GM19238 (cell line): ENCODE data around the gene GARNL3.
A peak's percentile ranks its signal among the peaks of the same experiment; 100 is the strongest.

ENCODE experiments used
- DNase-seq: peaks from one replicate; pipeline ENCODE4 v3.0.0; 2011; ENCODE audit warnings: low spot score; ENCODE audit not compliant: insufficient read length

The GARNL3 gene

DNA sequence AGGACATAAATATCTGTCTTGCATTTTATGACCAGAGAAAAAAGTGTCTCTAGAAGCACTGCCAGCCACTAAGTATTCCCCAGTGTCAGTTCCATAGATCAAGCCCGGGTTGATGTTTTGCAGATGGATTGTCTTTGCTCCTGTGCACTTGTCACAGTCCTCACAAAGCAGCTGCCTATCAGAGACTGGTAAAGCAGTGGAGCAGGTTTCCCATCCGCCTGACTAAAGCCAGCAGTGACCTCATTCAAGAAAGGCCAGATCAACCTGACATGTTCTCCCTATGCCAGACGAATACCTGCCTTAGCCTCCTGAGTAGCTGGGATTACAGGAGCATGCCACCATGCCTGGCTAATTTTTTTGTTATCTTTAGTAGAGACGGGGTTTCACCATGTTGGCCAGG lies 26.8 kb upstream of the GARNL3 start:
- DNase-seq: no peak

DNA sequence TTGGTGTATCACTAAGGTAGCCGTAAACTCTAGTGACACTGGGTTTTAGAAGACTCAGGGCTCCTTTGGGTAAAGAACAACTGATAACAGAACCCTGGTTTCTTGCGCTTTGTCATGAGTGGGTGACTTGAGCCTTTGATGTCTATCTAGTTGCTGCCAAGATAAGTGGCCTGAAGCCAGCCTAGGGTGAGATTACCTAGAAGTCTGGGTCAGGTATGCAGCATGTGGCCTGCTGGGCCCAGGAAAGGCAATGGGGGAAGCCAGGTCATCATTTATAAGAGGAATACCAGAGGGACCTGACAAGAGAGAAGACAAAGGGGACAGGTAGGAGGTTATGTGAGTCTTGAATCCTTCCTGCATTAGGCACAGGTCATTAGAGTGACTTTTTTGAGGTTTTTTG lies 23.2 kb upstream of the GARNL3 start:
- no peak for DNase-seq

DNA sequence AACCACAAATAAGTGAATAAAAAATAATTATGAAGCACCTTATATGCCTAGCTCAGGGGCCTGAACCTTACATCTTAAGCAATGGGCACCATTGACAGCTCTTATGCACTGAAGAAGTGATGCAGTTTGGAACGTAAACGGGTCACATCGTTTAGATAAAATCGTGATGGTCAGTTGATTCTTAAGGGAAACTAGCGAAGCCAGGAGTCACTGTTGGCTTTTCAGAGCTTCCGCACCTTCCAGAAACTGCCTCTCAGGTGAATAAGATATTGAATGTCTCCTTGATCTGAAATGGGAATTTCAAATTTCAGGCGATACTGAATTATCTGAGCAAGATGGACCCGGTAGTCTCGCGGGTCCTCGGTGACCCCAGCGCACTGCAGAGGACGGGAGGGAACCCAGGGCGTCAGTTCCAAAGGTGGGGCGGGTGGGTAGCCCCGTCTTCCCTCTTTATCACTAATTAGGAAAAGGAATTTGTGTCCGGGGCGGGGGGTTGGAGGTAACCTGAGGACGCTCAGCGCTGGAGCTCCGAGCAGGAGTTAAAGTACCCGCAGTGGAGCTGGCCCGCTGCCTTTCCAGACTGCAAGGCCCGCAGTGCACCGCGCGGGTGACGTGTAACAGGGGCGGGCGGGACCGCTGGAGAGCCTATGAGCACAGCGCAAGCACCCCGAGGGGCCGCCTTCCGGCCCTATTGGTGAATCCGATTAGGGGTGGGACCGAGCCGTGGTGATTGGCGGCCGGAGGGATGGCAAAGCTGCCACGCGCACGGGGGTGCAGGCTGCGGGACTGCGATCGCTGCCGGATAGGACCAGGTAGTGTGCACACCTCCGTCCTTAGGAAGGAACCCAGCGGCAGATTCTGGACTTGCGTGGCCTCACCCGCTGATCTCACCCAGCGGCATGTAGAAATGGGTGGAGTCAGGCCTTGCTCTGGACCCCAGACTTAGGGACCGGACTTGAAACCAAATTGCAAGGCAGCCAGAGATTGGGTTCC lies 19.7 kb upstream of the GARNL3 start:
- peak; percentile 94 for DNase-seq

DNA sequence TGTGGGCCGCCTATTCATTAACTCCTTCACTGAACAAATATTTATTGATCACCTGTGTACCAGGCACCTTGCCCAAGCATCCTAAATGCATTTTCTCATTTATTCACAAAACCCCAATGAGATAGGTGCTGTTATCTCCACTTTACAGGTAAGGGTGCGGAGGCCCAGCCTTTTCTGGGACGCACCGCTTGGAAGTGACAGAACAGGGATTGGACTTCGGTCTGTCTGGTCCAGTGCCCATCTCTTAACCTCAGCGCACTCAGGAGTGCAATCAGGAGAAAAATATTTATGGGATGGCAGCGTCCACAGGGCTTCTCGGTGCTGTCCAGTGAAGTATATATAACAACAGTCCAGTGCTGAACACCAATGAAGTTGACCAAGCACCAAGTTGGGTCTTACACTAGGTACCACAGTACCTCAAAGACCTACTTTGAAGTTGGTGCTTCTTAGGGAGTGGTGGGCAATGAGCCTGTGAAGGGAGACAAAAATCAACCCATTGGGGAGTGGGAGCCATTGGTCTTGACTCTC lies 18.9 kb upstream of the GARNL3 start:
- DNase-seq: no peak

DNA sequence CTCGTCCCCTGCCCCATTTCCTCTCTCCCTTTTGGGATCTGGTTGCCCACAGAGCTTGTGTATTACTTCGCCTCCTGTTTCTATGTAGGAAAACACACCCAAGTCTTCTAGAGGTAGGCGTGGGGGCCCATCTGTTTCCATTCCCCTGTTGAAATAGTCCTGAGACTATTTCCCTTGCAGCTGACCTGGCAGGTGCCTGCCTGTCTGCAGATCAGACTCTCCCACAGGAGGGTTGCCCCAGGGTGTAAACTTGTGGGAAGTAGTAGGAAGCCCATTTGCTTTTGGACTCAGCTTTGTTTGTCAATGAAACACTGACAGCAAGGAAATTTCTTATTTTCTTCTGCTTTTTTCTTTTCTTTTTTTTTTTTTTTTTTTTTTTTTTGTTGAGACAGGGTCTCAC lies 16.3 kb upstream of the GARNL3 start:
- no peak for DNase-seq

DNA sequence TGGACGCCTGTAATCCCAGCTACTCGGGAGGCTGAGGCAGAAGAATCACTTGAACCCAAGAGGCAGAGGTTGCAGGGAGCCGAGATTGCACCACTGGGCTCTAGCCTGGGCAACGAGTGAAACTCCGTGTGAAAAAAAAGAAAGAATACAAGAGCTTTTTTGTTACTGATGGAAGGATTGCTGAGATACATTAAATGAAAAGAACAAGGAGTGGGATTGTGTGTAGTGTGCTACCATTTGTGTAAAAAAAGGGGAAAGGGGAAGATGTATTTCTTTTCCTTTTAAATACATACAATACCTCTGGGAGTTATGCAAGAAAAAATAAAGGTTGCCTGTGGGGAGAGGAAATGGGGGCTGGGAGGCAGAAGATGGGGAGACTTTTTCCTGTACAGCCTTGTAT lies 14.7 kb upstream of the GARNL3 start:
- DNase-seq: no peak

DNA sequence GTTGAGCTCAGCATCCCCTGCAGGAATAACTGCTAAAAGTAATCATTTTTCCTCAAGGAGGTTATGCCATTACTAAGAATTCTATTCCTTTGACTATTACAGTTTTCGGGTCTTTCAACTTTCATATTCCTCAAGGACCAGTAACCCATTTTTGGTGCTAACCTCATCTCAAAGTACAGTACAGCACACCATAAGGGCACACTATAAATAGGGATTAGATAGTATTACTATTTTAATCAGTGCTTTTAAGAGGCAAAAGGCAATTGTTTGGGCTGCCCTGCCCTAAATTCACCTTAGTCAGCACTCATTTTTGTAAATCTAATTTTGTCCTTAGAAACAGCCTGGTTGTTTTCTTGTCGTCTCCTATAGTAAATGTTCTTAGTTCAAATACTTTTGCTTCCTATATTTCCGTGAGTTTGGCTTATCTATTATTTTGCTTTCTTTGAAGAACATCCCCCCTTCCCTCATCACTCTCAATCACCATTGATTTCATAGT lies 13.6 kb upstream of the GARNL3 start:
- no peak for DNase-seq

DNA sequence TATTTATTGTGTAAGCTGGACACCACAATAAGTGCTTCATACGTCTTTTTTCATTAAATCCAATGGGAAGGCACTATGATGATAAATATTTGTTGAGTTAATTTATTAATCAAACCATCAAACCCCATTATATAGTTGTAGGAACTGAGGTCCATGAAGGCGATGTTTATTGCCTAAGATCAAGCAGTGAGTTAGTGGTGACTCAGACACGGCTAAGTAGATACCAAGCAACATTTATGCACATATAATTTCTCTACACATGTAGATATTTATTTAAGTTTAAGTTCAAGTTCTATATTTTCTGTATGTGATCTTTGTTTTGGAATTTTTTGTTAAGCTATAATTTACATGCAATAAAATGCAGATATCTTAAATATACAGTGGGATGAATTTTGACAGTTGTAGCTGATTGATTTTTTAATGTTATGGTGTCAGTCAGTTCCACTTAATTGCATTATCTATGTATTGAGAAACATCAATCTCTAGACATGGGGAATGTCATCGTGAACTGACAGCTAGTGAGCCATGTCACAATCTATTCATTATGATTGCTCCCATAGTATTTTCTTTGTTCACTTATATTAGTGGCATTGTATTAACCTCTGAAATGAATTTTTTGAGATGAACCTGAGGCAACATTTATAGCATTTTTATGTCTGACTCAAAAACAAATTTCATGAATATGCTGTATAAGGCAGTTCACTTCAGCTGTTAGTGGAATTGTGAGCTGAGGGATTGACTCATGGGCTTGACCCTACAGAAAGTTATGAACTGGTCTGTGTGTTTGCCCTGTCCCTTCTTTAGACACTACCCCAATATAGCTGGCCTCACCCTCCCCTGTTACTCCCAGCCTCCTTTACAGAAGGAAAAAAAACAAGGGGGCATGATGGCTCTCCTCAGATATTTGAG lies 11.9 kb upstream of the GARNL3 start:
- DNase-seq: no peak

DNA sequence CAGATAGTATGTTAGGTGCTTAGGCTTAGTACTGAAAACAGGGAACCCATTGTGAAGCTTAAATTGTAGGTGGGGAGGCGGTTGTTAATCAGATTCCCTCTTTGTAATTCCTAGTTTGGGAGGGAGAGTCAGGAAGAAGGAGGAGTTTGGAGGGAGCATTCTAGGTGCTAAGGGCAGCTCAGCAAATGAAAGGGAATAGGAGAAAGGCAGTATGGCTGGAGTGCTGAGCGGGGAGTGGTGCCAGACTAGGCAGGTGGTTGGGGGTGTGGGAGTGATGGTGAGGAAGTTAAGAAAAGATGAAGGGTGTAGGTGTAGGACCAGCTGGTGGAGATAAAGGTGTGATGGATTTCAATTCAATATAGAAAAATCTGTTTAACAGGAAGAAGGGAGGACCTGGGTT lies 11.1 kb upstream of the GARNL3 start:
- no peak for DNase-seq

DNA sequence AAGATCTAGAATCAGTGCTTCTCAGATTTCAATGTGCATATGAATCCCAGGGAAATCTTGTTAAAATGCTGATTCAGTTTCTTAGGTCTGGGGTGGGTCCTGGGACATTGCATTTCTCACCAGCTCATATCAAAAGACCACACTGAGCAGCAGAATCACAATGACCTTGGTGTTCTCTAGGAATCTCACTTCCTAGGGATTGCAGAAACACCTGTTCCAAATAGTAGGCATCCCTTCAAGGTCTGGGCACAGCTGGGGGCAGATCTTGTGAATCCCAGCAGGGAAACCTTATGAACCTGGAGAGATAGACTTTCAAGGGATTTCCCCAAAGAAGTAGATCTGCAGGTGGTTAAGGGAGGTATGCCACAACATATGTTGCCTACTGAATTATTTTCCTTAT lies 8.9 kb upstream of the GARNL3 start:
- no peak for DNase-seq

DNA sequence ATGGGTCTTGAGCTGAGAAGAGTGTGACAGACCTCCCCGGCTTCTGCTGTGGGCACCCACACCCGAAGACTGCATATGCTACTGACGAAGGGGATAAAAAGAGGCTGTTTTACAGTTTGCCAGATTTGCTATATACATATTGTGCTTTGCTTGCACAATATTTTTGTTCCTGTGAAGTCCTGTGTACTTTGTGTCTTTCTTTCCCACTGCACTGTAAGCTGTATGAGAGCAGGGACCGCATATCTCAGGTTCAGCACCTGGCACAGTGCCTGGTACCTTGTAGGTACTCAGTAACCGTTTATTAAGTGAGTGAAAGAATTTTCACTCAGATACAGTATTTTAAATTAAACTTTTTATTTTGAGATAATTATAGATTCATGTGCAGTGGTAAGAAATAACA lies 8.2 kb upstream of the GARNL3 start:
- DNase-seq: no peak

DNA sequence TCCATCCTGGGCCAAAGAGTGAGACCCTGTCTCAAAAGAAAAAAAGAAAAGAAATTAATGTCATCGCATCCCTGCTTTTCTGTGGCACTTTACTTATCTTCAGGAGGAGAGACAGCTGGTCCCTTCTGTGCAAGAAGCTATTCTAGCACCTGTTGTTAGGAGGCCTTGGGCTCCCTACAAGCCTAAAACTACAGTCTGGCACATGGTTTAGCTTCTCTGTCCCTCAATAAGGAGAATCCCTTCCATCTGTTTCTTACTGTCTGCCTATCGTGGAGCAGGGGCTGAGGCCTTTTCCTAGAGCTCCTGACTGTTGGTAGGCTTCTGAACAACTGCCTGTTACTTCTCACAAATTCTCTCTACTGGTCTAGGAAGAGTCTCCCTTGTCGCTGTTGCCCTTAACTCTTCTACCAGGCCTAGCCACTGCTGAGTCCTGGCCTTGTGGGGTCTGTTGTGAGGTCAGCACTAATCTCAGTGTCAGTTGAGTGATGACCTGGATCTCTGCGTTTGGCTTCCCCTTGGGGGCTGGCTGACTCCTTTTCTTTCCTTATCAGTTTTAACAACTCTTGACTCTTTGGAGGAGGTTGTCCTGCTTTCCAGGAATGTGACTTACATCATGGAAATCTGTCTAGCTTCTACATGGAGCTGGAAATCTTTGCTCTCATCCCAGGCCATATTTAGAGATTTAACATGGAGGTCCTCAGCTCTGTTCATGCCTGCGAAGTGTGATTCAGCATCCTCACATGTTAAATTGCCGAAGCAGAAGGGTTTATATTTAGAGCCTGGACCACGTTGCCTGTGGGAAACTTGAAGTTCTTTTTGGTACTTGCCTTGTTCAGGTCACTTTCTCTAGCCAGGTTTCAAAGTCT lies 5.7 kb upstream of the GARNL3 start:
- no peak for DNase-seq

DNA sequence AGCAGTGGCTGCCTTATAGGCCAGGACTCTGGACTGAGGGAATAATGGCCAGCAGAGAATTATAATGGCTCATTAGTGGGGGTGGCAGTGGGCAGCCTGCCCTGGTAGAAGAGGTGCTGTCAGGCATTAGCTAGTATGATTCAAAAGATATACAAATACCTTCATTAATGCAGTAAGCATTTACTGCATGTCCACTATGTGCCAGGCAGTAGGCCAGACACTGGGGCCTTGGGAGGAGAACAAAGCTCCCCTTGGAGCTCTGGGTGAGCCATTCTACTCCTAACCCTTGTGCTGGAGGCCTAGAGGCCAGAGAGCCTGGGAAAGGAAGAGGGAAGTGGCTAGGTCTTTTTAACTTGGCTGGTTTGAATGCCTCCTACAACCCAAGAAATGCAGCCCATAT lies 2.0 kb upstream of the GARNL3 start:
- DNase-seq: no peak

DNA sequence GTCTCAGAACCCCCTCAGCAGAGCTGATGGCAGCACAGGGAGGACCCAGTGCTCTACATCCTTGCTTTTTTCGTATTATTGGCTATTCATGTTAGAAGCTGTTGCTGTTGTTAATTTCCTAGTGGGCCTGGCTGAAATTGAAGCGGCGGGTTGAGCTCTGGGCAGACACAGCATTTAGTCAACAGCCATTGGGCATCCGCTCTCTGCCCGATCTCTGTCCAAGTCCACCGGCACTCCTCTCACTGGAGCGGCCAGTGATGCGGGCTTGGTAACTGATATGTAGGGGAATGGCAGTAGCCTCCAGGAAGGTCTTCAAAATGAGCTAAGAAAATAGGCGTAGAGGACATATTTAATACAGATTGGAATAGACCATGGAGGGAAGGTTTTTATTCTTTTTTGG lies 1.3 kb upstream of the GARNL3 start:
- no peak for DNase-seq

DNA sequence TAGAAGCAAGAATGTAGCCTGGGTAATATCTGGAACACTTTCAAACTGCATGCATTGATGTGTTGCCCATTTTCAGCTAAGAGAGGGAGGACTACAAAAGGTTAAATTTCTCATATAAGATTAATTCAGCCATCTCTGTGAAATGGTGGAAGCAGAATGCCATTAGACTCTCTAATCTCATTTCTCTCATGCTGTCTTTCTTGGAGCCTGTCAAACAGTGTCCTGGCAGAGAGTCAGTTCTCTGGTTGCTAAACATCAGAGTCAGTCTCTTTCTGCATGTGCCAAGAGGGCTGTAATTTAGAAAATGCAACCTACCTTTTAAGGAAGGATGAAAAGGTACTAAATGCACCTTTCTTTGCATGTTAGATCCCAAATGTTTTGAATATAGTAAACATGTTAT lies 910 bp upstream of the GARNL3 start:
- DNase-seq: no peak

DNA sequence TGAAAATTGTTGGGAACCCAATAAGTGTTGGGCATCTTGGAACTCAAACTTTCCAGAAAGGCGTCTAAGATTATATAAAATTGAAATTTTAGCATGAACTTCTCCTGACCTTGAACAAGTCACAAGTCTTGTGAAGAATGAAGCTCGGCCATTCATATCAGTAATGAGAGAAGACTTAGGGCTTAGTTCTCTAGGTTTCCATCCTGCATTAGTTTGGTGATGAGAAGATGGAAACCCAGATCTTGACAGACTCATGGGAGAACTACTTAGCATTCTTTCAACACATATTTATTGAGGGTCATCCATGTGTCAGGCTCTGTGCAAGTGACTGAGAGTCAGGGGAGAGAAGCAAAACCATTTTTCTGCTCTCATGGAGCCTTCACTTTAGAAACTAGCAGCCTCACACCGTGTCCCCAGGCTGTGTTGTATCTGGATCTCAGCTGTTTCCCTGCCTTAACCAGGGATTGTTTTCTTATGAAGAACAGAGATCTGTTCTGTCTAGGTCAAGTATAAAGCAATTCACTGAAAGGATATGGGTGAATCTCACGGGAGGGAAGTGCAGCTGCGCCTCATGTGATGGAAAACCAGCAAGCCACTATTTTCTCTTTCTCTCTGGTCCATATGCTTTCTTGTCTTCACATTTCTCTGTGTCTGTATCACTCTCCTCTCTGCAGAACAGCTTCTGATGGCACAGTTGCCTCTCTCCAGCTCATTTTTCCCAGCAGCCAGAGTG lies 3.4 kb downstream of the GARNL3 start:
- no peak for DNase-seq

DNA sequence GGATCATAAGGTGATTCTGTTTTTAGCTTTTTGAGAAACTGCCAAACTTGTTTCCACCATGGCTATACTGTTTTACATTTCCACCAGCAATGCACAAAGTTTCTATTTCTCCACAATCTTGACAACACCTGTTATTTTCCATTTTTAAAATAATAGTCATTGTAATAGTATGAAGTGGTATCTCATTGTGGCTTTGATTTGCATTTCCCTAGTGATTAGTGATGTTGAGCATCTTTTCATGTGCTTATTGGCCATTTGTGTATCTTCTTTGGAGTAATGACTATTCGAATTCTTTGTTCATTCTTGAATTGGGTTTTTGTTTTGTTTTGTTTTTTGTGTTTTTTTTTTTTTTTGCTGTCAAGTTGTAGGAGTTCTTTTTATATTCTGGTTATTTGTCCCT lies 4.9 kb downstream of the GARNL3 start:
- no peak for DNase-seq

DNA sequence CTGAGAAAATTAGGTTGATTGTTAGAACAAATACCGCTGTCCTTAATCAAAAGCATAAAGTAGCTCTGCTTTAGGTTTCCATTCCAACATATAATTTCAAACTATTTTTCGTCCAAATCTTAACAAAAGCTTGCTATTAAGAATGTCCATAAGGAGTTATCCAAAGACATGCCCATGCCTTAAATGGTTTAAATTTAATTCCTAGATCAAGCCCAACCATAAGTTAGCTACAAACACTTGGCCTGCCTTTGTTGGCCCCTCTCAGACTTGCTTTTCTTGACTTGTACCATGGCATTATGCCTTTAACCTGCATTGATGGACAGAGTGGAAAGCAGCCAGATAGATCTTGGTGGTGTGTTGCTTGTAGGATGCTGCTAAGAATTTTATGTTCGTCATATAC lies 8.8 kb downstream of the GARNL3 start:
- DNase-seq: no peak

DNA sequence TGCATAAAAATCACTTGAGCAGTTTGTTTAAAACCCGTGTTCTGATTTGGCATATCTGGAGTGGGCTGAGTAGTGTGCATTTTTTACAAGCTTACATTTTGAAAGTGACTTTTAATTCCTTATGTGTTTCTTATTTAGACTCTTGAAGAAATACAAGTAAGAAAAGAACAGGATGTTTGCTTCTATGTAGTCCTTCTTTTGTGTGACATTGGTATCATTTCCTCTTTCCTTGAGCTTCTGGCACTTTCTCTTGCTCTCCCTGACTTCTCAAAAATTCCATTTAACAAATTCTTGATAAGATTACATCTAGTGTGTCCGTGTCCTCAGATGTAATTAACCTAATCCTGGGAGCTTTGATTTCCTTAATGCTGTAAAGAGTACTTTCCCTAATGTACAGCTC lies 12.5 kb downstream of the GARNL3 start:
- DNase-seq: no peak

DNA sequence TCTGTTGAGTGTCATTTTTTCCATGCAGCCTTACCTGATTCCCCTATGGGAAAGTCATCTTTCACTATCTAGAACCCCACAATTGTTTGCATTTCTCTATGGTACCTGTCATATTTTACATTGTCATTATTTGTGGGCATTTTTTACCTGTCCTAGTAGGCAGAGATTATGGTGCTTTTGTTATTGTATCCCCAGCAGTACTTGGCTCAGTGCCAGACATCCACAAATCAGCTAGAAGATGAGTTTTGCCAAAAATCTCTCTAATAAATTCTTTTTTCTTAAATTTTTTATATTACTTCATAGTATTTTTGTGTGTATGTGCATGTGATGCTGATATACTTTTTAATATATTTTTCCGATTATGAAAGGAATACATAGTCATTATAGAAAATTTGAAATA lies 13.2 kb downstream of the GARNL3 start:
- no peak for DNase-seq
